Measurements from ENCODE around the gene BLM. TPM values are rescaled to one million over a fixed set of nuclear protein-coding genes. Genes with fewer than 3 reads are reported as not detected.

Gene BLM
- total RNA-seq, 1 experiment from 2014 or later, result 65.9 TPM

- no peak overlapping the region for H3K27ac ChIP-seq
Observed at GRCh38 chr15:90810354-90810753, 93.2 kb downstream of the BLM start.

GRCh38 chr15:90812171-90812957 is 95.2 kb downstream of the BLM start:
- peaks cover 13% of the 10 kb centered on the region; the same call in 1 of the 2 replicates for H3K4me1 ChIP-seq
- no peak overlapping the region for H3K4me3 ChIP-seq
- no peaks in the 10 kb centered on the region for H3K27me3 ChIP-seq
- no peak for DNase-seq
- H3K36me3 ChIP-seq, result peaks cover 42% of the 10 kb centered on the region
- H3K27ac ChIP-seq, result no peak overlapping the region
- H3K9me3 ChIP-seq (replicated peaks), result no peaks in the 10 kb centered on the region

More at GRCh38 chr15:90810354-90810753, 93.2 kb downstream of the BLM start:
- Histone ChIP-seq H3K27me3 (no peaks in the 10 kb centered on the region), H3K36me3 (peaks cover 53% of the 10 kb centered on the region), H3K4me3 (no peak overlapping the region), H3K9me3 (replicated peaks) (no peaks in the 10 kb centered on the region), H3K4me1 (peaks cover 9% of the 10 kb centered on the region; the same call in 1 of the 2 replicates)
- DNase-seq, result no peak

- peaks cover 40% of the 10 kb centered on the region for H3K36me3 ChIP-seq
- H3K4me1 ChIP-seq, result peaks cover 19% of the 10 kb centered on the region
- no peaks in the 10 kb centered on the region for H3K27me3 ChIP-seq
- H3K9me3 ChIP-seq (replicated peaks), result no peaks in the 10 kb centered on the region
- DNase-seq, result no peak
- no peak overlapping the region for H3K27ac ChIP-seq
- H3K4me3 ChIP-seq, result no peak overlapping the region
Observed at GRCh38 chr15:90812958-90813265, 95.8 kb downstream of the BLM start.

DNA sequence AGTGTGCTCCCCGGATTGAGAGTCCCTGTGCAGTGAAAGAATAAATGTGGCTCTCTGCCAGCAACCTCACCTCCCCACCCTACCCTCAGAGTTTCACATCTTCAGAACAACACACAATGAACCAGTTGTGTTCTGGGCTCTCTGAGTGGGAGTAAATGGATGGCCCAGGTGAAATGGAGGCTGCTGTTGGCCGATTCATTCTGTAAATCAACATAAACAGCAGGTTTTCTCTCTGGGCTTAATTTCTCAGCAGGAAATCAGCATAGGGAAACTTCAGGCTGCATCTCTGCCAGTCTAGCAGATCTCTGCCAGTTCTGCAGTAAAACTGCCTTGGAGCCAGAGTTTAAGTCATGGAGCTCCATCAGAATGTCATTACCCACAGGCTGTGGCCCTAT is 96.6 kb downstream of the BLM start:
- Histone ChIP-seq H3K4me3 (no peak overlapping the region), H3K36me3 (peaks cover 33% of the 10 kb centered on the region), H3K27ac (no peak overlapping the region), H3K9me3 (replicated peaks) (no peaks in the 10 kb centered on the region), H3K4me1 (peaks cover 24% of the 10 kb centered on the region), H3K27me3 (no peaks in the 10 kb centered on the region)
- DNase-seq, result no peak

DNA sequence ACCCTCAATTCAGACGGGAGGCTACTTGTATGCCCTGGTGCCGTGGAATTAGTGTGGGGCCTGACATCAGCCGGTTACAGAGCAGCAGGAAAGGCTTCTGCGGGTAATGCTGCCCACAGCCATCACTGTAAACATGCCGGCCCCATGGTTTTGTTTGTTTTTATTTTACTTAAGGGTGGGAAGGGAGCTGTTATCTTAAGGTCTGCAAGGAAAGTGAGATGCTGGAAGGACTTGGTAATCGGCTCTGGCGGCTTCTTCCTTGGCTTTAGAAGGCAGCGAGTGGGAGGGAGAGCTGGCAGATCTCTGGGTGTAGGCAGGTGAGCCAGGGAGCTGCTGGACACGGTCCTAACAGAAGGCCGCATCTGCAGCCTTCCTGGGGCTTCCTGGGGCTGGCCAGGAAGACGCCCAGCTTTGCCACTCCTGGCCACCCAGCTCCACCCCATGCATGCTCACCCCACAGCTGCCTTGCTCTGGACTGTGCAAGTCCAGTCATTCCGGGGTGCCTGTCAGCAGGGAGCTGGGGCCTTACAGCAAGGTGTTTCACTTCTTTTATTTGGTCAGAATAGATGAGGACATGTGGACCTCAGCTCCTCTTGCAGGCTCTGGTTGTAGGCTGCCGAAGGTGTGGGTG is 97.2 kb downstream of the BLM start:
- H3K4me3 ChIP-seq, result no peak overlapping the region
- H3K27ac ChIP-seq, result no peak overlapping the region
- DNase-seq, result no peak

DNA sequence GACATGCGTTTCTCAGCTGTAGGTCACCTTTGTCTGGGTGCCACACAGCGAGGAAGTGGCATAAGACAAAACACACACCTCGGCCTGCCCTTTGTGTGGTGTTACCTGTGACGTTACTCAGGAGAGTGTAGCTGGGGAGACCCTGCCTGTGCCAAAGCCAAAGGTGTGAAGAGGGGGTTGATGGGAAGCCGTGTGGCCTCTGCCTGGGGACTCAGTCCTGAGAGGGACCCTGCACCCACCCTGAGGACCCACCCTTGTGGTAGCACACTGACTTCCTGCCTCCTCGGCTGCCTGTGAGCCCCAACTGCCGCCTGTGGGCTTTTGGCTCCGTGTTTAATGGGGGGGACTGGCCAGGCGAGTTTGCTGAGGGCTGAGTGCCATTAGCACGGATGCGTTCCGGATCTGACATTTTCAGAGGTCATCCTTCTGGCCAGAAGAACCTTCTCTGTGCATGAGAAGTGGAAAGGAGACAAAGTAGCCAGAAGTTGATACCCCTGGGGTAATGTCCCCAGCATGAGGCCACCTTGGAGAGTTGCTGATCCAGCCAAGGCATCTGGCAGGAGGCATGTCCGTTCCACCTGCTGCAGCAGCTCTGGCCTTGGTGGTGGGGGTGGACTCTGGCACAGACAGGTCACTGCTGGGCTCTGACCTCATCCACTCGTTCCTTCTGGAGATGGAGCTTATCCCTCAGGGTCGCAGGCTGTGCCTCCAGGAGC is 99.4 kb downstream of the BLM start:
- Histone ChIP-seq H3K36me3 (peaks cover 21% of the 10 kb centered on the region), H3K27me3 (no peaks in the 10 kb centered on the region), H3K27ac (no peak overlapping the region), H3K4me1 (peaks cover 26% of the 10 kb centered on the region), H3K4me3 (no peak overlapping the region), H3K9me3 (replicated peaks) (no peaks in the 10 kb centered on the region)
- no peak for DNase-seq

More for the DNA sequence above, 97.2 kb downstream of the BLM start:
- H3K9me3 ChIP-seq (replicated peaks), result no peaks in the 10 kb centered on the region
- H3K36me3 ChIP-seq, result peaks cover 32% of the 10 kb centered on the region
- H3K4me1 ChIP-seq, result peaks cover 26% of the 10 kb centered on the region
- H3K27me3 ChIP-seq, result no peaks in the 10 kb centered on the region

GRCh38 chr15:90817117-90818057 is 100.2 kb downstream of the BLM start:
- no peak for DNase-seq
- no peaks in the 10 kb centered on the region for H3K9me3 ChIP-seq (replicated peaks)

GRCh38 chr15:90818251-90819210 is 101.4 kb downstream of the BLM start:
- no peaks in the 10 kb centered on the region for H3K9me3 ChIP-seq (replicated peaks)
- DNase-seq, result peak; percentile 93 to 94
- no peaks in the 10 kb centered on the region for H3K27me3 ChIP-seq
- H3K27ac ChIP-seq, result peak overlapping the region; percentile 32
- H3K4me3 ChIP-seq, result no peak overlapping the region
- H3K36me3 ChIP-seq, result peaks cover 6% of the 10 kb centered on the region; the same call in 1 of the 2 replicates
- peaks cover 31% of the 10 kb centered on the region for H3K4me1 ChIP-seq

More at GRCh38 chr15:90817117-90818057, 100.2 kb downstream of the BLM start:
- Histone ChIP-seq H3K27ac (peak overlapping the region; percentile 32), H3K4me1 (peaks cover 26% of the 10 kb centered on the region), H3K27me3 (no peaks in the 10 kb centered on the region), H3K4me3 (no peak overlapping the region), H3K36me3 (peaks cover 16% of the 10 kb centered on the region)

DNA sequence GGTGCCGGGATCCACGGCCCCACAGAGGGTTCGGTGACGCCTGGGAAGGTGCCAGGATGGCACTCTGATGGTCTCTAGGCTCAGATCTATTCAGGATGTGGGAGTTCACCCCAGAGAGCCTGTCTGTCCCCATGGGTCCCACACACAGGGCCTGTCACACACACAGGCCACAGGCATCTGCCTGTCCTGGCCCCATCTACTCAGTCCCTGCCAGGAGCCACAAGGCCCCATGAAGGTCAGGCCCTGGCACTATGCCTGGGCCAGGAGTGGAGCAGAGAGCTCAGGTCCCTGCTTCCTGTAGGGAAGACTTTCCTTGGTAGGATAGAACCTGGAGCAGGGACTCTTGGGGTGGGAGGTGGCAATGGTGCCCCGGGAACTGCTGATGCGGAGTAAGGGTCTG is 102.2 kb downstream of the BLM start:
- H3K4me1 ChIP-seq, result peaks cover 35% of the 10 kb centered on the region
- H3K27me3 ChIP-seq, result no peaks in the 10 kb centered on the region
- DNase-seq, result no peak
- H3K36me3 ChIP-seq, result peaks cover 6% of the 10 kb centered on the region; the same call in 1 of the 2 replicates
- H3K4me3 ChIP-seq, result no peak overlapping the region
- no peaks in the 10 kb centered on the region for H3K9me3 ChIP-seq (replicated peaks)
- H3K27ac ChIP-seq, result no peak overlapping the region

DNA sequence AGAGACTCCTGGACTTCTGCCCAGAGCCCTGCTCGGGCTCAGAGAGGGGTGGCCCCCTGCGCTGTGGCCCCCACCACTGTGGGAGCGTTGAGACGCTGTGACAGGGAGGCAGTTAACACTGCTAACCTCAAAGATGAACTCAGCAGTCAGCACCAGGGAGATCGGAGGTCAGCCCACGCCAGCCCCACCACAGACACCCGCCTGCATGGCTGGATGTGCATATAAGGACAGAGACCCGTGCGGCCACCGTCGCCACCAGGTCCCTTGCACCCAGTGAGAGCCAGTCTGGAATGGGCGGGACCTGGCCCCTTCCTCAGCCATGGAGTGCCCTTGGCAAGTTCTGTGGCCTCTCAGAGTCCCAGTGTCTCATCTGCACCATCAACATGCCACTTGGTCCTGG is 102.7 kb downstream of the BLM start:
- Histone ChIP-seq H3K36me3 (peaks cover 6% of the 10 kb centered on the region; the same call in 1 of the 2 replicates), H3K27me3 (no peaks in the 10 kb centered on the region), H3K4me3 (no peak overlapping the region), H3K4me1 (peaks cover 36% of the 10 kb centered on the region), H3K9me3 (replicated peaks) (no peaks in the 10 kb centered on the region), H3K27ac (no peak overlapping the region)
- DNase-seq, result no peak

DNA sequence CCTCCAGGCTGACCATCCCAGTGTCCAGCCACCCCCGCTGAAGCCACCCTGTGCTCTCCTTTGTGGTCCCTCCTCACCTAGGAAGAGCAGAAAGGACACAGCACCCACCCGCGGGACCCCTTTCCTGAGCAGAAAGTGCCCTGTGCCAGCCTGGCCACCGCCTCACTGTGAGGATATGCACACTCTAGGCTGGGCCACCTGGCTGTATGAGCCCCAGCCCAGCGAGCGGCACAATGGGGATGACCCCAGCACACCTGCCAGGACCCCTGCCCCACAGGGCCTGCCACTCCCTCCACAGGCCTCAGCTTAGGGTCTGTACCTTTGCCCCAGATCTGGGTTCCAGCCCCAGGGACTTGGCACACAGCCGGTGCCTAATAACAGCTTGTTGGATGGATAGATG is 103.3 kb downstream of the BLM start:
- H3K36me3 ChIP-seq, result peaks cover 2% of the 10 kb centered on the region; the same call in 1 of the 2 replicates
- no peaks in the 10 kb centered on the region for H3K9me3 ChIP-seq (replicated peaks)
- no peaks in the 10 kb centered on the region for H3K27me3 ChIP-seq
- H3K27ac ChIP-seq, result no peak overlapping the region
- no peak overlapping the region for H3K4me3 ChIP-seq
- DNase-seq, result no peak
- H3K4me1 ChIP-seq, result peaks cover 33% of the 10 kb centered on the region

DNA sequence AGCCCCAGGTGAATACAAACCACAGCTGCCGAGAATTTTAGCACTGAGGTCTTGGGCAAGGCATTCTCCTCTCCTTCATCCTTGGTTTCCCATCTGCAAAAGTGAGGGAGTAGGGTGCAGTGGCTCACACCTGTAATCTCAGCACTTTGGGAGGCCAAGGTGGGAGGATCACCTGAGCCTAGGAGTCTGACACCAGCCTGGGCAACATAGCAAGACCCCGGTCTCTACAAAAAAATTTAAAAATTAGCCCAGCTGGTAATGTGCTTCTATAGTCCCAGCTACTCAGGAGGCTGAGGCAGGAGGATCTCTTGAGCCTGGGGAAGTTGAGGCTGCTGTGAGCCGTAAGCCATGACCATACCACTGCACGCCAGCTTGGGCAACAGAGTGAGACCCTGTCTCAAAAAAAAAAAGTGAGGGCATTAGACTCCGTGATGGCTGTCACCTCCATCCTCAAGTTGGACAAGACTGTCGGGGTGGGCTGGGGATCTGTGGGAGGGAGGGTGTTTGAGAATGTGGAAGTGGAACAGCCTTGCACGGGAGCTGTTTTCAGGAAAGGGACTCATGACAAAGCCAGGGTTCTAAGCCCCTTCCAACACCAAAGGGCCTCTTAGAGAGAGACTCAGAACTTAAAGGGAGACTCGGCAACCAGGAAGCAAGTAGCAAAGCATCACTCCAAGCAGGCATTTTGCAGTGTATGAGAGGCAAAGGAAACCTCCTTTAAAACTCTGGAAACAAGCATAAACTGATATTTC is 105.2 kb downstream of the BLM start:
- no peaks in the 10 kb centered on the region for H3K27me3 ChIP-seq
- H3K4me1 ChIP-seq, result peaks cover 28% of the 10 kb centered on the region

GRCh38 chr15:90823455-90823974 is 106.4 kb downstream of the BLM start:
- Histone ChIP-seq H3K4me3 (no peak overlapping the region), H3K4me1 (peaks cover 19% of the 10 kb centered on the region), H3K27ac (no peak overlapping the region), H3K9me3 (replicated peaks) (no peaks in the 10 kb centered on the region), H3K27me3 (no peaks in the 10 kb centered on the region), H3K36me3 (no peaks in the 10 kb centered on the region)
- no peak for DNase-seq

More for the DNA sequence above, 105.2 kb downstream of the BLM start:
- DNase-seq, result no peak
- H3K4me3 ChIP-seq, result no peak overlapping the region
- no peaks in the 10 kb centered on the region for H3K9me3 ChIP-seq (replicated peaks)
- H3K36me3 ChIP-seq, result no peaks in the 10 kb centered on the region
- no peak overlapping the region for H3K27ac ChIP-seq
